NCI-H1092 (cell line): ENCODE measurements around the gene MORF4L1.
"Not testable (repeated sequence)": the region's sequence is repeated elsewhere in the genome, so short reads cannot be mapped to it uniquely, and the experiment has no call there.

ENCODE experiments used
- DNase-seq: peaks from one replicate; lab custom pipeline; 2025; lab: John Stamatoyannopoulos, UW

MORF4L1 gene

DNA sequence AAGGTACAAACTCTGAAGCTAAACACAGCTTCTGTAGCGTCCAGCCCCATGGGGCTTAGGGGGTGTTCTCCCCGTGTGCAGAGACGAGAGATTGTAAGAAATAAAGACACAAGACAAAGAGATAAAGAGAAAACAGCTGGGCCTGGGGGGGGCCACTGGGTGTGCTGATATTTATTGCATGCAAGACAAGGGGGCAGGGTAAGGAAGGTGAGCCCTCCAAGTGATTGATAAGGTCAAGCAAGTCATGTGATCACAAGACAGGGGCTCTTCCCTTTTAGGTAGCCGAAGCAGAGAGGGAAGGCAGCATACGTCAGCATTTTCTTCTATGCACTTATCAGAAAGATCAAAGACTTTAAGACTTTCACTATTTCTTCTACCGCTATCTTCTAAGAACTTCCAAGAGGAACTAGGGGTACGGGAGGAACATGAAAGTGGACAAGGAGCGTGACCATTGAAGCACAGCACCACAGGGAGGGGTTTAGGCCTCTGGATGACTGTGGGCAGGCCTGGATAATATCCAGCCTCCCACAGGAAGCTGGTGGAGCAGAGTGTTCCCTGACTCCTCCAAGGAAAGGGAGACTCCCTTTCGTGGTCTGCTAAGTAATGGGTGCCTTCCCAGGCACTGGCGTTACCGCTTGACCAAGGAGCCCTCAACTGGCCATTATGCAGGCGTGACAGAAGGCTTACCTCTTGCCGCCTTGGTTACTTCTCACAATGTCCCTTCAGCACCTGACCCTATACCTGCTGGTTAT lies 29.8 kb downstream of the MORF4L1 start:
- not testable (repeated sequence) for DNase-seq

DNA sequence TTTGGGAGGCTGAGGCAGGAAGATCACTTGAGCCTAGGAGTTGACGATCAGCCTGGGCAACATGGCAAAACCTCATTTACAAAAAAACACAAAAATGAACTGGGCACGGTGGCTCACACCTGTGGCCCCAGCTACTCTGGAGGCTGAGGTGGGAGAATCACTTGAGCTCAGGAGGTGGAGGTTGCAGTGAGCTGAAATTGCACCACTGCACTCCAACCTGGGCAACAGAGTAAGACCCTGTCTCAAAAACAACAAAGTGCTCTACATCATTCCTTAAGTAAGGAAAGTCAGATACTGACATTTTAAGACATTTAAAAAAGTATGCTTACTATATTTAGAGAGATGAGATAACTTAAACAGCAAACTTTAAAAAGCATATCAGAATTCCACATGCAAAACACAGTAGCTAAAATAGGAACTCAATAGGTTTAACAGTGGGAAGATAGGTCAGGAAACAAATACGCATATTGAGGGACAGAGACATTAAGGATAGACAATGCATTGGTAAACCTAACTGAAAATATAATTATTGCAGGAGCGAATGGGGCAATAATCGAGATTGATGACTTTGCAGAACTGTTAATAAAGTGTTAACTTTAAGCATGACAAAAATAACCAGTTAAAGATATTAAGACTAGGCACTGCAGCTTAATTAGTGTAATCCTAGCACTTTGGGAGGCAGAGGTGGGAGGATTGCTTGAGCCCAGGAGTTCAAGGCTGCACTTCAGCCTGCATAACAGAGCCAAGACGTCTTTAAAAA lies 32.1 kb downstream of the MORF4L1 start:
- no peak for DNase-seq

DNA sequence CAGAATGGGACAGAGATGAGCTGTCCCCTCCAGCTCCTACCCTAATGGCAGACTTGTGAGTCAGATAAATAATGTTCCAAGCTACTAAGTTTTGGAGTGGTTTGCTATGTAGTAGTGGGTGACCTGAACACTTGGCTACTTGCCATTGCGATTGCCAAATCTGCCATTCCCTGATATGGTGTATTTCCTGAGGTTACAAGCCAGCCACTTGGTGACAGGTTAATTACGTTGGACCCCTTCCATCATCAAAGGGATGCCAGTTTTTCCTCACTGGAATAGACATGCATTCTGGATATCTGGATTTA lies 33.6 kb downstream of the MORF4L1 start:
- no peak for DNase-seq

DNA sequence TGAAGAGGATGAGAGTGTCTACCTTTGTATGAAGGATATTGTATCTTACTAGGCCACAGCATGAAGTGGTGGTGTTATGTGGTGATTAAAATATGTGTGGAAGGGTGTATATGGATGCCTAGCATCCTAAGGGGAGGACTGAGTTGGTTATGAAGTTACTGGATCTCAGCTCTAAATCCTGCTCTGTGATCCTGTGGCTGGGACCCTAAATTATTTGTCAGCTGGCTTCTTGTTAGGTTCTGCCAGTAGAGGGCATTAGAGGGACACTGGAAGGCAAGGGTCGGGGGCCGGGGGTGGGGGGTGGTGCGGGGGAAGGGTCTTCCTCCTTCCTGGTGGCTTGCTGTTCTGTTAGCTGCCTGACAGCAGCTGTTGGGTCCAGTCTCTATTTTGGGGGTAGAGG lies 34.9 kb downstream of the MORF4L1 start:
- DNase-seq = no peak

DNA sequence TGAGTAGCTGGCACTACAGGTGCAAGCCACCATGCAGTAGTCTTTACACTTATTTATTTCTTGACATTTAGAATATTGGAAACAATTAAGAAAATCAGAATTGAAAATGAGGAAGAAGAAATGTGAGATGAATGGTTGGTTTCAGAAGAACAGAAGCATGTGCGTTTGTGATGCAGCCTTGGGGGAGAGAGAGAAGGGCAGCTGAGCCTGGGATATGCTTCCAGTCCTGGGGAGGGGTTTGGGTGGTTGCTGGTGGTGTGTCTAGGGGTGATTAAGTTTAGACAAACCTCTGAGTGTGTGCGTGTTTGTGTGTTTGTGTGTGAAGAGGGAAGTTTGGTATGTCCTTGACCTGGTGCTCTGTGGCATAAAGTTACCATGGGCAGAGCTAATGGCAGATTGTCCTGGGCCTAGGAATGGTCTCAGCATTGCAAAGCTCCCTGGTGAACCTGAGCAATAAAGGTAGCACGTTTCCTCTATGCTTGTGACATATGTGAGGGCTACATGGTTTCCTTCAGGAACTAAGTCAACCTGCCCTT lies 36.5 kb downstream of the MORF4L1 start:
- DNase-seq = no peak

DNA sequence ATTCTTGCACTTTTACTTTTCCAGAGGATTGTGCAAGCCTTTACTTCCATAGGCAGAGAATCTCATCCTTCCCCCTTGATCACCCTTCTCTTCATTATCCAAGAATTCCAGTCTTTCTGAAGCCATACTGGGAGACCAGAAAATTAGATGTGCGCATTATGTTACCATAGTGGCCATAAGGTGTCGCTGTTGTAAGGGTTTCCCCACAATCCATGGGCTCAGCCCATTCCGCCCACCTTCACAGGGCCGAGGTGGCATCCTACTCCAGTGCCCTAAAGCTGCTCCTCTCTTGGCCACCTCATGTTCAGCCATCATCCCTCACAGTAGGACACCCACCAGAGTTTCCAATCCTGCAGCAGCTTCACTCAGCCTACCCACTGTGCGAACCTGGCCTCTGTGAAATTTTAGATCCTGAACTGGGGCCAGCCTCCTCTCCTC lies 37.1 kb downstream of the MORF4L1 start:
- DNase-seq = no peak

DNA sequence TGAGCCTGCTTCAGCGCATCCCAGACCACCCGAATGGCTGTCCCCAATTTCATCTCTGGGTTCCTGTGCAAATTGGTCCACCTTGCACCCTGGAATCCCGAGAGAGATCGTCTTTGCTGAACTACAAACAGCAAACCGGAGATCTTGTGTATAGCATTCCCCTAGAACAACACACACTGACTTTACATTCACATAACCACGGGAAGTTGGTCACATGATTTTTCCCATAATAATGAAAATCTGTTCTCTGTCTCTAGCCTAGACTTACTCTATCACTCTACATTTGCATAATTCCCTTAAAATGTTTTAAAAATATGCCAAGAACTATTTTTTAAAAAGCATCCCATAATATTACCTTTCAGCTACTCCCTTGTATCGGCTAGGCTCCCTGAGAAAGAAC lies 37.6 kb downstream of the MORF4L1 start:
- no peak for DNase-seq

DNA sequence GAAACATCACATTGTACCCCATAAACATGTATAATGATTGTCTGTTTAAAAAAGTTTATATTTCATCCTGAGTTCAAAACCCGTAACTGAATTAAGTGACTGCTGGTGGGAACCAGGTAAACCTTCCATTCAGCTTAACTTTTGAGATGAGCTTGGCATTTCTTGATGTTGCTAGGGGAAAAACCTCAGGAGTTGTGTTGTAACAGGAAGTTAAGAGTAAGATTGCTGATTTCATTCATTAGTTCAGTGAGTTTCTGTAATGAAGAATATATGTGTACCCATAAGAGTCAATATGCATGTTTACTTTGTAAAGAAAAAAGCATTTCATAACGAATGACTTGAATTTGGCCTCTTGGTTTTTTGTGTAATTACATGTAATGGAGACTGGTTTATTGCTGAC lies 39.6 kb downstream of the MORF4L1 start:
- DNase-seq = no peak

DNA sequence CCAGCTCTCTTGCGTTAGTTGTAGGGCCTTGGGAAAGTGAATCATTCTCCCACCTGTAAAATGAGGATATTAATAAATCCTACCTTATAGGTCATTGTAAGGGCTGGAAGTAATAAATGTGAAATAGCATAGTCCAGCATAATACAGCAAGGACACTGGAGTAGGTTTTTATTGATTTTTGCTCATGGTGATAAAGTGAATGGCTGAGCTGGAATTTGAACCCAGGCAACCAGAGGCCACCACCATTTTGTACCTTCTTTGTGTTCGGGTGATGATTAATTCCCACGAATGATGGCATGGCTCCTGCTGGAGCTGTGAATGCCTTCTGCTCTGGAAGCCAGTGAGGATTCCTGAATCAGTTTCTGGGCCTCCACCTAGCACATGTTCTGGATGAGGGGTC lies 40.3 kb downstream of the MORF4L1 start:
- DNase-seq = no peak

DNA sequence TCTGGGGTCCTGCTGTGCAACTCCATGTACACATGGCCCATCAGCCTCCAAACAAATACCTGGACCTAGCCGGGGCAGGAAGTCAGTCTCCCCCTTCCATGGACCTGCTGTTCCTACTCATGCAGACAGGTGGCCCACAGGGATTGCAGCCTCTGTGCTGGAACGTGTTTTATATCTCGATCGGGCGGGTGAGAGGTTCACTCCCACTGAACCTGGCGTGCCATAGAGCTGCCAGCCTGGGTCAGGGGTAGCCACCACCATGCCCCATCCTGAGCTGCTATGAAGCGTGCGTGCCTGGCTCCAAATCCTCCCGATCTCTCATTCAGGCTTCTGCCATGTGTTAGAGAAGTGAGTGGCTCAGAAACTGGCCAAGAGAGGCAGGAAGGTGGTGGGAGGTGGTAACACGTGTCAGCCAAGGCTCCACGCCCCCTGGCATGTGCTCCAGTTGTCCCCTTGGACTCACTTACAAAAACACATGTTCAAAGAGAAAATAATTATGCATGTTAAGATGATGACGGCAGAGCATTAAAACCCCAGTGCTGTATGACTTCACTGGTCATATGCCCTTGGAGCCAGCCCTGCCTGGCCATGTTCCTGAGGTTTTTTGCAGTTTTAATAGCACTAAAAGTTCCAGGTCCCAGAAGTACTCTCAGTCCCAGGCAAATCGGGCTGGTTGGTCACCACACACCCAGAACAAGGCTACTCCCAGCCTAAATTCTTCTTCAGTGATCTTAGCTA lies 41.5 kb downstream of the MORF4L1 start:
- DNase-seq = no peak

DNA sequence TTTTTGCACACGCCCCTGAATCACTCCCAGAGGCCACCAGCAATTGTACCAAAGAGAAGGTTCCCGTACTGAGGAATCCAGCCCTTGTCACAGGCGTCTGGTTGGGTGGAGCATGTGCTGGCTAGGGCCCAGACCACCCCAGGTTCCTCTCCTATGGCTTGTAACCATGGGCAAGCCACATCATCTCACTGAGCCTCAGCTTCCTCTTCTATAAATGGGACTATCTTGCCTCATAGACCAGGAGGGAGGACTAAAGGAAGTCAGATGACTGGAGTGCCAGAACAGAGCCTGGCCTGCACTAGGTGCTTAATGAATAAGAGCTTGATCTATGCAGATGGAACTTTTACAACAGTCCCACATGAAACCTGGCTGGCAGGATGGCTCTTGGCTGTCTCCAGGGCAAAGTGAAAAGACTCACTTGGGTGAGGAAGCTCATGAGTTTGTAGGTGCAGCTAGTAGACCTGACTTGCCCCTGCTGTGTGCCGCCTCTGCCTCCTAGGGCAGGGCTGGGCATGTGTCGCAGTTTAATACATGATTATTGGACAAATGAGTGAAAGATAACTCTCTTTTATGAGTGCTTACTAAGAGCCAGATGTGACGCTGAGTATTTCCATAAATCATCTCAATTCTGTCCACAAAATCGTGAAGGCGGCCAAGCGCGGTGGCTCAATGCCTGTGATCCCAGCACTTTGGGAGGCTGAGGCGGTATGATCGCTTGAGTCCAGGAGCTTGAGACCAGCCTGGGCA lies 42.8 kb downstream of the MORF4L1 start:
- no peak for DNase-seq

DNA sequence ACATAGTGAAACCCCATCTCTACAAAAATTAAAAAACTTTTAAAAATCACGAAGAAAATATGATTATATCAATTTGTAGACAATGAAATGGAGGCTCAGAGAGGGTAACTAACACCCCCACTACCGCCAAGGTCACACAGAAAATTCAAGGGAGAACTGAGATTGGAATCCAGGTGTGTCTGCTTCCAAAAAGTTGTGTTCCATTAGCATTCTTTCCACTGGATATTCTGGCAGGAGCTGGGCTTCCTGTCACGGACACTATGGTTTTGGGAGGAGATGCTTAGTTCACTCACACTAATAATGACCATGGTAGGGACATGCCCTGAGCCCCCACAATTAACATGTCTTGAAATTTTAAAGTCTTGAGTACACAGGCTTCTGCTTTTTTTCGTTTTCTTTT lies 43.4 kb downstream of the MORF4L1 start:
- DNase-seq = no peak

DNA sequence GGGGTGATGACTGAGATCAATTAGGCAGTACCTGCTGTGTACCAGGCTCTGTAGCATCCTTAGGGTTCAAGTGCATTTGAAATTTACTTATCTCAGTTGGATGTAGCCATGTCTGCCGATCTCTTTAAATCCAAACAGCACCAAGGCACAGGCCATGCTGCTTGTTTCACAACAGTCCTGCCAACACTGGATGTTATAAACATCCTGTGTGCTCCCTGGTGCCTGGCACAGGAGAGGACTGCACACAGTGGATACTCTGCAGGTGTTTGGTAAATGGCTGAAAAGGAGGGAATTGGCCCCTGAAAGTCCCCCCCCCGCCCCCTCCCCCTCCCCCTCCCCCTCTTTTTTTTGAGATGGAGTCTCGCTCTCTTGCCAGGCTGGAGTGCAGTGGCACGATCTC lies 45.2 kb downstream of the MORF4L1 start:
- DNase-seq = no peak

DNA sequence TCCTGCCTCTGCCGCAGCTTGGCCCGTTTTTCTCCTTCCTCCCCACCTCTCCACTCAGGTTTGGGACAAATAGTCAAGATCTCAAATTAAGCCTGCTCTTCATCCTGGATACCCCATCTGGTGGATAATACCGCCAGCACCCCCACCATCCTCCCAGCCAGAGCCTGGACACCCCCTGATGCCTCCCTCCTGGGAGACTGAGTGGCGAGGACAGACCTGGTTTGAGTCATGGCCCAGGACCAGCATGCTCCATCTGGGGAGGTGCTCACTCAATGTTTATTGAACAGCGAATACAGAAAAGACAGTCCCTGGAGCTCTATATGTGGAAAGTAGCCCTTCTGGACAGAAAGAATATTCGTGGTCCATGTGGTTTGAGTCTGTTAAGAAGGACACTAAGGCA lies 48.8 kb downstream of the MORF4L1 start:
- no peak for DNase-seq

DNA sequence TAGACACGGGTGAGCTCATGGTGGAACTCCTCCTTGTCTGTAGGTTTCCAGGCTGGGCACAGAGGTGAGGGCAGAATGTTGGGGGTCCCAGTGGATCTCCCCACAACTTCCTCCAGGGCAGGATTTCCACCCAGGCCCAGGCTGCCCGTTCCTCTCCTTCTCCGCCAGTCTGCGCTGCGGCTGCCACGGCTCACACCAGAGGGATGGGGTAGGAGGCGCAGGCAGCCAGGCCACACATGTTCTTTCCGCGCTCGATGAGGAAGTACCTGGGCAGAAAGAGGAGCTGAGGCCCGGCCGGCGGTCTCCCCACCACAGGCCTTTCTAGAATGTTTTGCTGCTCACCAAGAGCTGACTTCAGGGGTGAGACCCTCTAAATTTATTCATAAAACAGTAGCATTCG lies 49.2 kb downstream of the MORF4L1 start:
- DNase-seq = no peak

DNA sequence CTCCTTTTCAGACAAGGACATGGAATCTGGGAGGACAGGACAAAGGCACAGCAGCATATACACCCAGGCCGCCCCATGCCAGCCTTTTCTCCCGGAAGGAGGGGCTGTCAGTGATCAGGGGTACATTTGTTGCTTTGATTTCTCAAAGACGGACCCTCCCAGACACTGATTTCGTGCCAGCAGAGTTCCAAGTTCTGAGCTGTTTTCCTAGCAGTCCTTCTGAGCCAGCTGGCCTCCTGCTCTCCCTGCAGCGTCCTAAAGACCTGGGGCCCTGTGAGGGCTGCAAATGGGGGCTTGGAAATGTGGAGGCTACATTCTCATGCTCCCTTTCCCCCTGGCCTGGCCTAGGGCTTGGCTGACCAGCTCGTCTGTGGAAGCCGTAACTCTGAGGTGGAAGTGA lies 49.8 kb downstream of the MORF4L1 start:
- DNase-seq = no peak

DNA sequence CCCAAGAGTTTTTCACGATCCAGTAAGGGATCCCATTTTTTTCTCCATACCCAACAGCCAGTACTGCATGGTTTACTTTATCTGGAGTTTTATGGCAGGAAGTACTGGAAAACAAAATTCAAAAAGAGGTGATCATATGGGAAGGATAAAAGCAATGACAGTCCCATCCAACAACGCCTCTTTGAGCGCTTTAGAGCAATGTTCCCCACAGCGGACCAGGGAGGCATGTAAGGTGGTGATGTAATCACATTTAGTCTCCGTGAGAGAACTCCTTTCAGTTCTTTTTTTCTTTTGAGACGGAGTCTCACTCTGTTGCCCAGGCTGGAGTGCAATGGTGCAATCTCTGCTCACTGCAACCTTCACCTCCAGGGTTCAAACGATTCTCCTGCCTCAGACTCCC lies 50.3 kb downstream of the MORF4L1 start:
- no peak for DNase-seq

DNA sequence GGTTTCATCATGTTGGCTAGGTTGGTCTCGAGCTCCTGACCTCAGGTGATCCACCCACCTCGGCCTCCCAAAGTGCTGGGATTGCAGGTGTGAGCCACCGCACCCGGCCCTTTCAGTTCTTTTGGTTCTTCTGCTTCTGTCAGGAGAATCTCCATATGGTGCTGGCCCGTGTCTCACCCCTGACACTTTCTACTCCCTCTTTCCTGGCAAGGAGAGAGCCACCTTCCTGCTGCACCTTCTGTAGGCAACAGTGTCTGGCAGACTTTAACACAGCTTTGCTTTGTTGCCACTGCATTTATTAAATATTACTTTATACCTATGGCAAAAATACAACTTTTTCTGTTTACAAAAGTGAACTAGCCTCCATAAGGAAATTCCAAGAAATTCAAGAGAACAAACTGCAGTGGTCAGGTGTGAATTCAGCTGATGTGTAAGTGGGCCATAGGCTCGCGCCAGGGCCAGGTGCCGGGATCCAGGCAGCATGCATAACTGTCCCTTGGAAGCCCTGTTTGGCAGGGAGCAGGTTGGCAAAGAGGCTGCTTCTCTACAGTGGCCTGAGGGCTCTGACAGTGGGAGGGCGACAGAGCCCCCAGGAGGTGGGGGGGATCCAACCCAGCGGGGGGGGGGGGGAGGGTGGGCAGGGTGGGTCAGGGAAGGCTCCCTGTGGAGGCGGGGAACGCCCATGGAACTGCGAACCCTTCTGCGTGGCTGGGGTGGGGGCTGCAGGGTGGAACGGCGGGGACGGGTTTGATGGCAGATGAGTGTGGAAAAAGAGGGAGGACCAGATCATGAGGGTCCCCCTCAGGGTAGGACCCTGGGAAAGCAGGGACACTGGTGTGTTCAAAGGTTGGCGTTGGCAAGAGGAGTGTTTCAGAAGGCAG lies 51.0 kb downstream of the MORF4L1 start:
- DNase-seq = no peak

DNA sequence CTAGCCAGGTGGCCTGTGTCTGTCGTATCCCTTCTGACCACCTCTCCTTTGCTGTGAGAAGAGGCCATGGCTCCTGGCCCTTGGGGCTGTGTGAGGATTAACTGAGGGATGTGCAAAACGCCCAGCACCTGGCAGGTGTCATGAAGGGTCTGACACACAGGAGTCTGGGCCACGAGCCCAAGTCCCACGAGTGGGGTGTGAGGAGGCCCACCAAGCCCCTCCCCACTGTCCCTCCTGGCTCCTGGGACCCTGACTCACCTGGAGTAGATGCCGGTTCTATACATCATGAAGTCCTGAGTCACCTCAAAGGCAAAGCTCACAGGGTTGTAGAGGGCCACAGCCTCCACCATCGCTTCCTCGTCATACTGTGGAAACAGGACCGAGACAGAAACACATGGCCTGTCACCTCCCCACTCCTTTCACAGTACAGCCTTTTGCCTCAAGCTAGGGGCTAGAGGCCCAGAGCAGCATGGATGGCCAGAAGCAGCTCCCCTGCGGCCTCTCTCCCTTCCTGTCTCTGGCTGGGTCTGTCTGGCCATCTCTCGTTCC lies 52.5 kb downstream of the MORF4L1 start:
- no peak for DNase-seq

DNA sequence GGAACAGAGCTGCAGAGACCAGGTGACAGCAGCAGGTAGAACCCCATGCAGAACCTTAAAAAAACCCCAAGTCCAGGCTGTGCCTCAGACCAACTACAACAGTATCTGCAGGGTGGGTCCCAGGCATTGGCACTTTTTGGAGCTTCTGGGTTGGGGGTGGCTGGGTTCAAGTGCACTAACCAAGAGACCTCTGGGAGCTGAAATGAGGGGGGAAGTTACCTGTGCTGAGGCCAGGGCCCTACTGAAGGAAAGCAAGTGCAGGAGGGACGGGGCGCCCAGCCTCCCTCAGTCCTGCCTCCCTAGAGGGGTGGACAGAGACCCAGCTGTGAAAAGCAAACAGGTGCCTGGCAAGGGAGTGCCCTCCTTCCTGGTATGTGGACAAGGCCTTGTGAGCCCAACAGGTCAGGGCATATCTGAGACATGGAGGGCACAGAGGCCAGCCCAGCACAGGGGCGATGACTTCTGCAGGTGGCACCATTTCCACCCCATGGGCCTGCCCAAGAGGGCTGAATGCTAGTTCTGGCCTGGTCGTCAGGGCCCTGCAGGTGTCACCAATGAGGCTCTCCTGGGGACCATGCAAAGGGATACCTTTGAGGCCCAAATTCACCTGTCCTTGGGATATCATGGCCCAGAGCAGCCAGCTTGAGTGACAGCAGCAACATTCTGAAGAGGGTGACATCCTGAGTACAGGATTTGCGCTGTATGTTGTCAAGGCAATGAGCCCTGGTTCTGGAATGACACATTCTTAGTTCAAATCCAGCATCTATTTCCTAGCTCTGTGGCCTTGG lies 53.5 kb downstream of the MORF4L1 start:
- DNase-seq = no peak
